ENCODE results near the gene PRODH. TPM values are rescaled to one million over a fixed set of nuclear protein-coding genes. Genes with fewer than 3 reads are reported as not detected.
"Not testable (repeated sequence)": the region's sequence is repeated elsewhere in the genome, so short reads cannot be mapped to it uniquely, and the experiment has no call there.

Gene PRODH
- total RNA-seq, 1 donor from 2014 or later: not detected

DNA sequence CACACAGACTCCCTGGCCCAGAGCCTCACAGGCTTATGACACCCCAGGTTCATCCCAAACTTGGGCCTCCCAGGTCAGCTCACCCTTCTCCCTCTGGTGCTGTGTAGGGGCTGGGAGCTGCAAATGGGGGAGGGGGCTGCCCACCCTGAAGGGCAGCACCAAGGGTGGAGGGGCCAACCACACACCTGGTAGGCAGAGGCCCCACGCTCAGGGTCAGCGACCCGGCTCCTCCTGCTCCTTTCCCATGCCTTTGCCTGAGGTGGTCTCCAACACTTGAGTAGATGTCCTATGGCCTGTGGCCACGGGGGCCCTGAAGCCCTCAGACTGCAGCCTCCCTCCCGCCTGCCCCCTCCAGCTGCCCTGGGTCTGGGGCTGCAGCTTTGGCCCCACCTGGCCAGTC is 26.5 kb downstream of the PRODH start:
- DNase-seq (ENCODE audit: low read depth in 2 of 2): no peak

DNA sequence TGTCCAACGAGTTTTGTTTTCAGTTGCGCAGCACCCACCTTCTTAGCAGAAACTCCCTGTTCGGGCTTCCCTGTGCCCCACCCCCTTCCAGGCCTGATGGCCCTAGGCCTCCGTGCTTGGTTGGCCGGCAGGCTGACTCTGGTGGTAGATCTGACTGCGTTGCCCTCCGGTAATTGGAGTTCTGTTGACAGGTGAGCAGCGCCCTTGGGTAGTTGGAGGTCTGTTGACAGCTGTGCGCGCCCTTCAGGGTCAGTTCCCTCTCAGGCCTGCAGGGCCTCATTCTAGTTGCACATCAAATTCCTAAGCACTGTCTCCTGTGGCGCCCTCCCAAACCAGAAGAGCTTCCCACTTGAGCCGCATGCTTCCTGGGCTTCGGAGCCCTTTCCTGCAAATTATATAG is 29.2 kb downstream of the PRODH start:
- no peak for DNase-seq (ENCODE audit: low read depth in 2 of 2)

DNA sequence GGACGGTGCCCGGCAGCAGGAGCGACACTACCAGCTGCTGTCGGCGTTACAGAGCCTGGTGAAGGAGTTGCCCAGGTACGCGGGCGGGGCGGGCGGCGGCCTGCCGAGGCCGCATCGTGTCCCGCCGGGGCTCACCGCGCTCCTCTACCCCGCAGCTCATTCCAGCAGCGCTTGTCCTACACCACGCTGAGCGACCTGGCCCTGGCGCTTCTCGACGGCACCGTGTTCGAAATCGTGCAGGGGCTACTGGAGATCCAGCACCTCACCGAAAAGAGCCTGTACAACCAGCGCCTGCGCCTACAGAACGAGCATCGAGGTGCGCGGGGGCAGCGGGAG is 29.7 kb downstream of the PRODH start:
- not testable (repeated sequence) for DNase-seq (ENCODE audit: low read depth in 2 of 2)

DNA sequence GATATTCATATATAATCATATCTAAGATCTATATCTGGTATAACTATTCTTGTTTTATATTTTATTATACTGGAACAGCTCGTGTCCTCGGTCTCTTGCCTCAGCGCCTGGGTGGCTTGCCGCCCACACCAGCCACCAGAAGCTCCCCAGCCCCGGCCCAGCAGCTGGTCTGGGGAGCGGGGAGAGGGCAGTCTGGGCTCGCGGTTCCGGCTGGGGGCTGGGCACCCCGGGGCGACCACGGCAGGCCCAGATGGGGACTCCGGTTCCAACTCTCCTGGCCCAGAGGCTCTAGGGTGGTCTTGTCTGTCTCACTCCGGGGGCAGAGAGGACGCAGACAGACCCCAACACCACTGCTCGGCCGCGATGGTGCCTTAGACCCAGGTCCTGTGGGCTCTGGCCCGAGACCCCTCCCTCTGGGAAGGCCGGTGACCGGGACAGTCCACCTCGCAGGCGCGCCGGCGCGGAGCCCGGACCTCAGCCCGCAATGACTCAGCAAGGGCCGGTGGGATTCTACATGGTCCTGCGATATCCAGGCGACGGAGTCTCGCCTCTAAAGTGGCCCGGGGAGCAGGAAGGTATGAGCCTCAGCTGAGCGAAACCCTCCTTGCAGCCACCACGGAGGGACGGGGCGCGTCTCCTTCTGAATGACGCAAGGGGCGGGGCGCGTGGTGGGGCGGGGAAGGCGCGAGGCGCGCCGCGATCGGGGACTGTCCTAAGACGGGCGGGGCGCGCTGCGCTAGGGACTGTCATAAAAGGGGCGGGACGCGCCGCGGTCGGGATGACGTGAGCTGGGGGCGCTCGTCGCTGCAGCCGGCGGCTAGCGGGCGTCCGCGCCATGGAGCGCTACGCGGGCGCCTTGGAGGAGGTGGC is 30.3 kb downstream of the PRODH start, which contains the start of gene DGCR6:
TSS of gene DGCR6 (plus strand) at position 781 of the 870 bp plus-strand sequence. CDS start at position 836, 55 bp downstream.
- DNase-seq (ENCODE audit: low read depth in 2 of 2): no peak

DNA sequence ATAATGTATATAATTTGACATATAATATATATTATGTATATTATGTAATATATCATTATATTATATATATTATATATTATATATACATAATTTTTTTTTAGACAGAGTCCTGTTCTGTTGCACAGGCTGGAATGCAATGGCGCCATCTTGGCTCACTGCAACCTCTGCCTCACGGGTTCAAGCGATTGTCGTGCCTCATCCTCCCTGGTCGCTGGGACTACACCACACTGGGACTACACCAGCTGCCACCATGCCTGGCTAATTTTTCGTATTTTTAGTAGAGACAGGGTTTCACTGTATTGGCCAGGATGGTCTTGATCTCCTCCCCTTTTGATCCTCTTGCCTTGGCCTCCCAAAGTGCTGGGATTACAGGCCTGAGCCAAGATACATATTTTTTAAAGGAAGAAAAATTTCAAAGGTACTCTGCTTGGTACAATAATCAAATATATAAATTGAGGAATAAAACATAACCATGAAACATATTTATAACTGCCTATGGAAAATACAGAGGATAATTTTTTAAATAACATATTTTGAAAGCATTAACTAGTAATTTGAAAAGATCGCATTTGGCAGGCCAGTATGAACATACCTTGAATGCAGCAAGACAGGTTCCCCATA is 39.9 kb downstream of the PRODH start:
- not testable (repeated sequence) for DNase-seq (ENCODE audit: low read depth in 2 of 2)

DNA sequence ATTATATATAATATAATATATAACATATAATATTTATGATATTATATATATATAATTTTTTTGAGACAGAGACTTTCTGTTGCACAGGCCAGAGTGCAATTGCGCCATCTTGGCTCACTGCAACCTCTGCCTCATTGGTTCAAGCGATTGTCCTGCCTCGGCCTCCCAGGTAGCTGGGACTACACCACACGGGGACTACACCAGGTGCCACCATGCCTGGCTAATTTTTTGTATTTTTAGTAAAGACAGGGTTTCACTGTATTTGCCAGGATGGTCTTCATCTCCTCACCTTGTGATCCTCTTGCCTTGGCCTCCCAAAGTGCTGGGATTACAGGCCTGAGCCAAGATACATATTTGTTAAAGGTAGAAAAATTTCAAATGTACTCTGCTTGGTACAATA is 42.3 kb downstream of the PRODH start:
- DNase-seq (ENCODE audit: low read depth in 2 of 2): not testable (repeated sequence)

DNA sequence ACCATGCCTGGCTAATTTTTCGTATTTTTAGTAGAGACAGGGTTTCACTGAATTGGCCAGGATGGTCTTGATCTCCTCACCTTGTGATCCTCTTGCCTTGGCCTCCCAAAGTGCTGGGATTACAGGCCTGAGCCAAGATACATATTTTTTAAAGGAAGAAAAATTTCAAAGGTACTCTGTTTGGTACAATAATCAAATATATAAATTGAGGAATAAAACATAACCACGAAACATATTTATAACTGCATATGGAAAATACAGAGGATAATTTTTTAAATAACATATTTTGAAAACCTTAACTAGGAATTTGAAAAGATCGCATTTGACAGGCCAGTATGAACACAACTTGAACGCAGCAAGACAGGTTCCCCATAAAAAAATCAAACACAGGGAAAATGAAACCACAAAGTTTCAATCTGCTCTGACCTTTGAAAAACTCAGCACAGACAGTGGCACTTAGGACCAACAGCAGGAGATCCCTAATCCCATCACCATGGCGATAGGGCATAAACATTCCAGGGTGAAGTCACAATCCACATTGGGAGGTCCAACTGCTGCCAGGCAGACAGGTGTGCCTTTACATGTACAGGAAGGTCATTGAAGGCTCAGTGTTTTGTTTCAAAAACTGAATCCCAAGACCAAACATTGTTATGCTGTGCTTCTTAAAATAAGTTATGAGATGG is 45.4 kb downstream of the PRODH start:
- not testable (repeated sequence) for DNase-seq (ENCODE audit: low read depth in 2 of 2)

DNA sequence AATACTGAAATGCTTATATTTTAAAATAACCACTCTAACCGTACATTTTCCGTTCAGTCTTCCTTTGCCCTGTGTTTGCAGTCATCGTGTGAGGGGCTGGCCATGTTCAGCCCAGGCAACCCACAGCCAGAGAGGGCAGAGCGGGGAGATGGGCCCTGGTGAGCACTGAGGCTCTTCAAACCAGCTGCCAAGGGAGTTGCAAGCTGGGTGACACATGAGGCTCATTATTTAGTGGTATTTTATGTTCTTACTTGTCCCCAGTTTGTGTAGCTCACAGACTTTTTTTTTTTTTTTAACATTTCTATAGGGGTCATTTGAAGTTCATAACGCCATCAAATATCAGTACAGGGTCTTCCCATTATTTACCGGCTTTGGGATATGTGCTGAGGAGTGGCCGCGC is 48.0 kb downstream of the PRODH start:
- no peak for DNase-seq (ENCODE audit: low read depth in 2 of 2)

DNA sequence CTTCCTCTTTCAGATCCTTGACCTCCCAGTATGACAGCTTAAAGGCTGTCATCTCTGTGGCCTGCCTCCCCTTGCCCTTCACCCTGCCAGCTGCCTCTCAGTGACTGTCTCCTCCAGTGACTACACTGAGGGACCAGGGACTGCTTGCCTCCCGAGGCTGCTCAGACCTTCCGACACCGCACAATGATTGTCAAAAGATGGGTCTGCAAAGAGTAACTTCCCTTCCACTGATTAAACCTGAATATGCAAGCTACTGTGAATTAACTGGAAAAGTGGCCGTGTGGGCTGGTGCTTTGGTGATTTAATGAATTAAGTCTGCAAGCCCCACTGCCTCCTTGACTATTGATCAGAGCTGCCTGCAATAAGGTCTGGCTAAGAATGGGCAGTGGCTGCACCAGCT is 51.6 kb downstream of the PRODH start:
- DNase-seq (ENCODE audit: low read depth in 2 of 2): not testable (repeated sequence)

DNA sequence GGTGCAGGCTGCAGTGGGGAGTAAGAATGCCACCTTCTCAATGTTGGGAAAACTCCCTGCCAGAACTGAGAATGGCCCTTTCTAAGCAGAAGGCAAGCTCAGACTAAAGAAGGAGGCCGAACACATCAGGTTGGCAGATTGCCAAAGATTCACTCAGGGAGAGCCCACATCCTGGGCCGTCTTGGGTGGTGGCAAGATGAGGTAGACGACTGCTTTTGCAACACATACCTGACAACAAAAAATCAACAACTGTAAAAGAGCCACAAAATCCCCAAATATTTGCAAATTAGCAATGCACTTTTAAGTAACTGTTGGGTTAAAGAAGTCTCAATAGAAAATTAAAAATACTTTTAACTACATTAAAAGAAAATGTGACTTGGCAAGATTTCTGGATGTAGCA is 54.8 kb downstream of the PRODH start:
- DNase-seq (ENCODE audit: low read depth in 2 of 2): not testable (repeated sequence)

Other genes with a start within 250 kb of the PRODH start
- 0.60 and 2.4 TPM in 2 replicates for gene DGCR6, start 30.0 kb downstream of the PRODH start, total RNA-seq
- gene DGCR2, start 186.1 kb upstream of the PRODH start, total RNA-seq: 28.3 and 37.5 TPM in 2 replicates
- not detected in 2 replicates for gene TSSK2, start 195.0 kb upstream of the PRODH start, total RNA-seq
- 3.3 and 4.2 TPM in 2 replicates for gene ESS2, start 208.4 kb upstream of the PRODH start, total RNA-seq
- not detected in 2 replicates for gene GSC2, start 214.0 kb upstream of the PRODH start, total RNA-seq
- gene SLC25A1, start 242.4 kb upstream of the PRODH start, total RNA-seq: 47.1 and 61.9 TPM in 2 replicates

All from lung microvascular endothelial cell (primary cell).